ENCODE measurements around the gene SAFB2.

- TF ChIP-seq CTCF (IDR thresholded peaks at IDR 0.05; ENCODE audit: low read depth, low read length, poor library complexity, severe bottlenecking) (no peak), EZH2phosphoT487 (IDR thresholded peaks at IDR 0.05; ENCODE audit: borderline replicate concordance, low read length) (no peak)
These were observed 64.4 kb downstream of the SAFB2 start for GRCh38 chr19:5558101-5558621.
